PFSK-1 (cell line): ENCODE results near the gene TMEM161A.

ENCODE experiments used
- POLR2AphosphoS5 ChIP-seq: IDR thresholded peaks from 2 replicates; pipeline ENCODE4 v1.6.1; 2012; ENCODE audit warnings: low read depth, mild to moderate bottlenecking, control low read depth, low read length, moderate library complexity
- SIN3A ChIP-seq: IDR thresholded peaks from 2 replicates; pipeline ENCODE4 v1.6.1; 2012; ENCODE audit warnings: mild to moderate bottlenecking, low read length, moderate library complexity, borderline replicate concordance; ENCODE audit not compliant: insufficient read depth
- TAF1 ChIP-seq: IDR thresholded peaks from 2 replicates; pipeline ENCODE4 v1.6.1; 2012; ENCODE audit warnings: low read length, control low read depth, borderline replicate concordance; ENCODE audit not compliant: insufficient read depth
- TF ChIP-seq, protein P1 (sequence below), 2 experiments: IDR thresholded peaks; 2 replicates each; pipeline versions ENCODE4 v1.6.1 to v1.8.0; 2011 to 2012; ENCODE audit warnings: low read depth in 2 of 2, low read length in 2 of 2, control low read depth in 1 of 2, inconsistent platforms in 1 of 2, mild to moderate bottlenecking in 1 of 2, moderate library complexity in 1 of 2; ENCODE audit not compliant: insufficient read depth in 1 of 2

DNA sequence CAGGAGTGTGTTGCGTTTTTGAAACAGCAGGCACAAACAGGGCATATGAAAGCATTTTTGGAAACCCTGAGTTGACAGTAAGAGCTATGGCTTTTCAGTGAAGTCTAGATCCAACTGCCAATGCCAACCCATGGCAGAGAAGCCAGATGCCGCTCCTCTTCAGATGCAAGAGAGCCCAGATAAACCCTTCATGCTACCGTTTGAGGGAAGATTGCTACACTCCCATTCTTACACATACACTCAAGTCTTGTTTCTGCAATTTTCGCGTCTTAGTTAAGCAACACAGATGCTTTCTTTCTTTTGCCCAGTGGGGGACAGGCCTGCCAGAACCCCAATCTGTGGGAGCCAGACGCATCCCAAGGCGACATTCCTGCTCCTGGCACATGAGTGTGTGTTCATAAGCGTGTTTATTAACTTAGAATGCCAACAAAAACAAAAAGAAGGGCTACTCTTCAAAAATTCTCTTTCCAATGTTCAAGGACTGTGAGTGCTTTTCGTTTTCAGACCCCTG, 43.3 kb upstream of the TMEM161A start:
- TF ChIP-seq, protein P1, sequence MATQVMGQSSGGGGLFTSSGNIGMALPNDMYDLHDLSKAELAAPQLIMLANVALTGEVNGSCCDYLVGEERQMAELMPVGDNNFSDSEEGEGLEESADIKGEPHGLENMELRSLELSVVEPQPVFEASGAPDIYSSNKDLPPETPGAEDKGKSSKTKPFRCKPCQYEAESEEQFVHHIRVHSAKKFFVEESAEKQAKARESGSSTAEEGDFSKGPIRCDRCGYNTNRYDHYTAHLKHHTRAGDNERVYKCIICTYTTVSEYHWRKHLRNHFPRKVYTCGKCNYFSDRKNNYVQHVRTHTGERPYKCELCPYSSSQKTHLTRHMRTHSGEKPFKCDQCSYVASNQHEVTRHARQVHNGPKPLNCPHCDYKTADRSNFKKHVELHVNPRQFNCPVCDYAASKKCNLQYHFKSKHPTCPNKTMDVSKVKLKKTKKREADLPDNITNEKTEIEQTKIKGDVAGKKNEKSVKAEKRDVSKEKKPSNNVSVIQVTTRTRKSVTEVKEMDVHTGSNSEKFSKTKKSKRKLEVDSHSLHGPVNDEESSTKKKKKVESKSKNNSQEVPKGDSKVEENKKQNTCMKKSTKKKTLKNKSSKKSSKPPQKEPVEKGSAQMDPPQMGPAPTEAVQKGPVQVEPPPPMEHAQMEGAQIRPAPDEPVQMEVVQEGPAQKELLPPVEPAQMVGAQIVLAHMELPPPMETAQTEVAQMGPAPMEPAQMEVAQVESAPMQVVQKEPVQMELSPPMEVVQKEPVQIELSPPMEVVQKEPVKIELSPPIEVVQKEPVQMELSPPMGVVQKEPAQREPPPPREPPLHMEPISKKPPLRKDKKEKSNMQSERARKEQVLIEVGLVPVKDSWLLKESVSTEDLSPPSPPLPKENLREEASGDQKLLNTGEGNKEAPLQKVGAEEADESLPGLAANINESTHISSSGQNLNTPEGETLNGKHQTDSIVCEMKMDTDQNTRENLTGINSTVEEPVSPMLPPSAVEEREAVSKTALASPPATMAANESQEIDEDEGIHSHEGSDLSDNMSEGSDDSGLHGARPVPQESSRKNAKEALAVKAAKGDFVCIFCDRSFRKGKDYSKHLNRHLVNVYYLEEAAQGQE (IDR thresholded peaks at IDR 0.05; ENCODE audit: insufficient read depth in 1 of 2, low read depth in 2 of 2, low read length in 2 of 2): no peak
- no peak for TF ChIP-seq POLR2AphosphoS5
- TF ChIP-seq TAF1: no peak
- no peak for TF ChIP-seq SIN3A
